Bronchial epithelial cell (primary cell): ENCODE measurements around the gene UGT1A6. TPM values are rescaled to one million over a fixed set of nuclear protein-coding genes. Genes with fewer than 3 reads are reported as not detected.
A peak's percentile ranks its signal among the peaks of the same experiment; 100 is the strongest.

Source experiments
- DNase-seq: peaks from one replicate; pipeline ENCODE4 v3.0.0-alpha.2; 2010; ENCODE audit warnings: low read depth
- FAIRE-seq: peaks from 2 replicates; lab custom pipeline; 2011; peaks lifted over from hg19 to GRCh38; lab: Jason Lieb, UNC
- H3K27me3 ChIP-seq: 2 replicates; pipeline ENCODE4 v1.5.1; 2011; ENCODE audit warnings: low read length; ENCODE audit not compliant: control insufficient read depth, insufficient read depth
- H3K36me3 ChIP-seq: 2 replicates; pipeline ENCODE4 v1.5.1; 2011; ENCODE audit warnings: low read length; ENCODE audit not compliant: control insufficient read depth, insufficient read depth
- H3K4me3 ChIP-seq: 2 replicates; pipeline ENCODE4 v1.5.1; 2011; ENCODE audit warnings: mild to moderate bottlenecking, low read depth, low read length, control low read depth
- CTCF ChIP-seq: IDR thresholded peaks from 2 replicates; pipeline ENCODE4 v1.5.1; 2011; ENCODE audit warnings: mild to moderate bottlenecking, moderate library complexity, low read length, control low read depth, inconsistent platforms; ENCODE audit not compliant: insufficient read depth, severe bottlenecking
- total RNA-seq: library from RNA; depleted of rRNA; stranded (reverse); fragments of >200 nt; gene quantifications from 2 replicates; pipeline ENCODE4 v1.2.1, GENCODE V29; 2014

UGT1A6 gene
- total RNA-seq, 1 donor from 2014 or later, result 12.9 TPM

GRCh38 chr2:233686928-233687327 lies 5.8 kb upstream of the UGT1A6 start:
- Histone ChIP-seq H3K36me3 (no peaks in the 10 kb centered on the region), H3K4me3 (no peak overlapping the region), H3K27me3 (no peaks in the 10 kb centered on the region)
- DNase-seq (no peak), FAIRE-seq (no peak)
- no peak for TF ChIP-seq CTCF

- Histone ChIP-seq H3K27me3 (no peaks in the 10 kb centered on the region), H3K36me3 (no peaks in the 10 kb centered on the region), H3K4me3 (no peak overlapping the region)
- DNase-seq (no peak), FAIRE-seq (no peak)
- no peak for TF ChIP-seq CTCF
These were observed 4.3 kb upstream of the UGT1A6 start for GRCh38 chr2:233688341-233688740.

GRCh38 chr2:233689031-233689430 lies 3.7 kb upstream of the UGT1A6 start:
- TF ChIP-seq CTCF, result no peak
- FAIRE-seq (no peak), DNase-seq (peak; percentile 31)
- no peaks in the 10 kb centered on the region for H3K36me3 ChIP-seq
- no peak overlapping the region for H3K4me3 ChIP-seq
- H3K27me3 ChIP-seq, result no peaks in the 10 kb centered on the region

GRCh38 chr2:233689501-233689900 lies 3.2 kb upstream of the UGT1A6 start:
- FAIRE-seq, result no peak
- TF ChIP-seq CTCF, result no peak
- Histone ChIP-seq H3K36me3 (no peaks in the 10 kb centered on the region), H3K27me3 (no peaks in the 10 kb centered on the region), H3K4me3 (no peak overlapping the region)
- DNase-seq, result no peak

- Histone ChIP-seq H3K4me3 (no peak overlapping the region), H3K27me3 (no peaks in the 10 kb centered on the region), H3K36me3 (no peaks in the 10 kb centered on the region)
- TF ChIP-seq CTCF, result no peak
- FAIRE-seq (no peak), DNase-seq (peak; percentile 90)
These were observed 2.2 kb upstream of the UGT1A6 start for GRCh38 chr2:233690444-233690843.
